BLaER1 (cell line): ENCODE measurements around the gene DDHD1.

ENCODE experiments used
- H3K27ac ChIP-seq: shearing (Covaris generic); formaldehyde crosslinking; 2 replicates; pipeline ENCODE4 v1.8.1; 2022
- H3K27me3 ChIP-seq: shearing (Covaris generic); formaldehyde crosslinking; 2 replicates; pipeline ENCODE4 v1.8.1; 2022
- H3K36me3 ChIP-seq: shearing (Covaris generic); formaldehyde crosslinking; 2 replicates; pipeline ENCODE4 v1.8.1; 2022
- H3K4me1 ChIP-seq: shearing (Covaris generic); formaldehyde crosslinking; 2 replicates; pipeline ENCODE4 v1.8.1; 2022
- H3K4me2 ChIP-seq: shearing (Covaris generic); formaldehyde crosslinking; 2 replicates; pipeline ENCODE4 v1.8.1; 2022
- H3K4me3 ChIP-seq: shearing (Covaris generic); formaldehyde crosslinking; 2 replicates; pipeline ENCODE4 v1.8.1; 2022
- H3K9ac ChIP-seq: shearing (Covaris generic); formaldehyde crosslinking; 2 replicates; pipeline ENCODE4 v1.8.1; 2022
- H3K9me3 ChIP-seq: shearing (Covaris generic); formaldehyde crosslinking; 2 replicates; pipeline ENCODE4 v1.8.1; 2022
- H4K20me1 ChIP-seq: shearing (Covaris generic); formaldehyde crosslinking; 2 replicates; pipeline ENCODE4 v1.8.1; 2022
- Cebpa-rat ChIP-seq: shearing (Covaris generic); IDR thresholded peaks from 2 replicates; pipeline ENCODE4 v1.8.1; 2022

Gene DDHD1

DNA sequence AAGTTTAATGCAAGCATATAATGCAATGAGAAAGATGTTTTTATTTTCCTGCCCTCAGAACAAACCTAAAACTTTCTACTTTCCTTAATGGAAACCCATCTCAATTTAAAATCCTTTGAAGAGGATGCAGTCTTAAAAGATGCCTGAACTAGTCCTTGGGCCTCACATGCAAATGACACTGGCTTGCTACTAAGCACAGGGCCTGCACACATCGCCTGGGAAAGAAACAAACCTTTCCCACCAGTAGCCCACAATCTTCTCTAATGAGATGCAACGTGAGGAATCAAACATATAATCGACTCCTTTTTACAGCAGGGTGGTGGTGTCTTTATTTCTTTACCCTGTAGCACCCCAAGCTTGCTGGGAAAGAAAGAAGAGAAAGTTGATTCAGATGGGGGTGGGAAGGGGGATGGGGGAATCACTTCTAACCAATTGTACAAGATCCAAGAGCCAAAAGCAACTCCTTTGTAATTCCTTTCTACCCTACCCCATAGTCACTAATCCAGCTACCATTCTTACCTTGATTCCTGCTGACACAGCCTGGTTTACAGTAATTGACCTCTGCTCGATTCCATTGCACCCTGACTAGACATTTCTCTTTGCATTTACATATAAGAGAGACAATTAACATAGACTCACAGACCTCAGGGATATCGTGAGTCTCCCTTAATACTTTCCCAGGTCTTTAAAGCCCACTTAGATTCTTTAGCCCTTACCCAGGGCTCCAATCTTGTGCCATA, 132.8 kb downstream of the DDHD1 start:
- Histone ChIP-seq H3K27me3 (no peaks in the 10 kb centered on the region), H4K20me1 (no peaks in the 10 kb centered on the region), H3K4me1 (no peaks in the 10 kb centered on the region), H3K4me3 (no peak overlapping the region), H3K4me2 (no peak overlapping the region), H3K36me3 (no peaks in the 10 kb centered on the region), H3K9me3 (peaks cover 8% of the 10 kb centered on the region; the same call in 1 of the 2 replicates), H3K9ac (no peak overlapping the region), H3K27ac (no peak overlapping the region)
- TF ChIP-seq Cebpa-rat: no peak

GRCh38 chr14:53019406-53019805, 133.7 kb downstream of the DDHD1 start:
- Histone ChIP-seq H3K27me3 (no peaks in the 10 kb centered on the region), H4K20me1 (no peaks in the 10 kb centered on the region), H3K4me3 (no peak overlapping the region), H3K9ac (no peak overlapping the region), H3K9me3 (peaks cover 8% of the 10 kb centered on the region; the same call in 1 of the 2 replicates), H3K27ac (no peak overlapping the region), H3K4me1 (no peaks in the 10 kb centered on the region), H3K36me3 (no peaks in the 10 kb centered on the region), H3K4me2 (no peak overlapping the region)
- no peak for TF ChIP-seq Cebpa-rat

DNA sequence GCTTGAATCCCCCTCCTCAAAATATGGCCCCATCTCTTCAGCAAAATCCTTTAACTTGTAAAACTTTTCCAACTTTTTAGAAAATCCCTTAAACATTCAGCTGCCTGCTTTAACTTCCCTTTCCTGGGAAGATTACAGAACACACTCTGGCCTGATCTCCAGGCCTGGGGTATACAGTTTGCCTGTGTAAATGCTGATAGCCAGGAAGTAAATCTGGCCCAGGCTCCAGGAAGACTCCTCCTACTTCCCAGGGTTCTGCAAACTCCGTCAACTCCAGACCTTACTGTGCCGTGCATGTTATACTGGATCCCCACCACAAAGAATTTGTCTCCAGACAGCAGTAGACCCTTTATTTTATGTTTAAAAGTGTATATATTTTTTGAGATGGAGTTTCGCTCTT, 135.3 kb downstream of the DDHD1 start:
- Histone ChIP-seq H3K36me3 (no peaks in the 10 kb centered on the region), H3K4me3 (no peak overlapping the region), H3K27me3 (no peaks in the 10 kb centered on the region), H3K4me1 (no peaks in the 10 kb centered on the region), H3K9me3 (peaks cover 8% of the 10 kb centered on the region; the same call in 1 of the 2 replicates), H4K20me1 (no peaks in the 10 kb centered on the region), H3K27ac (no peak overlapping the region), H3K9ac (no peak overlapping the region), H3K4me2 (no peak overlapping the region)
- TF ChIP-seq Cebpa-rat: no peak

GRCh38 chr14:53016919-53017318, 136.2 kb downstream of the DDHD1 start:
- H3K4me3 ChIP-seq: no peak overlapping the region
- no peaks in the 10 kb centered on the region for H3K4me1 ChIP-seq
- peaks cover 8% of the 10 kb centered on the region; the same call in 1 of the 2 replicates for H3K9me3 ChIP-seq
- H3K27ac ChIP-seq: no peak overlapping the region
- no peaks in the 10 kb centered on the region for H3K36me3 ChIP-seq
- TF ChIP-seq Cebpa-rat: no peak
- no peaks in the 10 kb centered on the region for H4K20me1 ChIP-seq
- no peak overlapping the region for H3K9ac ChIP-seq
- H3K4me2 ChIP-seq: no peak overlapping the region
- no peaks in the 10 kb centered on the region for H3K27me3 ChIP-seq

- Histone ChIP-seq H3K4me2 (no peak overlapping the region), H4K20me1 (no peaks in the 10 kb centered on the region), H3K27ac (no peak overlapping the region), H3K36me3 (no peaks in the 10 kb centered on the region), H3K4me1 (no peaks in the 10 kb centered on the region), H3K4me3 (no peak overlapping the region), H3K27me3 (no peaks in the 10 kb centered on the region), H3K9me3 (peaks cover 8% of the 10 kb centered on the region; the same call in 1 of the 2 replicates), H3K9ac (no peak overlapping the region)
- no peak for TF ChIP-seq Cebpa-rat
Observed at GRCh38 chr14:53016491-53016890, 136.6 kb downstream of the DDHD1 start.

DNA sequence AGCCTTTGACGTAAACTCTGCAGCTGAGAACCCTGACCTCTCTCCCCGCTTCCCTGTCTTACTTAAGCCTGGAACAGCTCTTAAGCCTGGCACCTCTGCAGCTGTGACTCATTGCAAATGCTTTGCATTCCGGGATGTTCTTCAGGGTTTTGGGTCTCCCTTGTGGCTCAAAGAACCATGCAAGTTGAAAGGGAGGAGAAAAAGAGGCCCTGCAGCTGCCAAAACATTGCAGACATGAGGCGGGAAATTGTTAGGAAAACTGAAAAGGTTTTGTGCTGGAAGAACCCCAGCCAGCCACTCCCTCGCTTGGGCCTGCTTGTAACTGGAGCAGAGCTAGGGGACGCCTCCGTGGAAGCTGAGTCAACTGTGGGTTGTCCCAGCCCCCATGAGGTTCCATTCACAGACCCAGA, 142.1 kb downstream of the DDHD1 start:
- Histone ChIP-seq H3K27me3 (no peaks in the 10 kb centered on the region), H4K20me1 (no peaks in the 10 kb centered on the region), H3K9me3 (peaks cover under 1% of the 10 kb centered on the region; the same call in 1 of the 2 replicates), H3K4me3 (no peak overlapping the region), H3K4me2 (no peak overlapping the region), H3K36me3 (no peaks in the 10 kb centered on the region), H3K9ac (no peak overlapping the region), H3K27ac (no peak overlapping the region), H3K4me1 (no peaks in the 10 kb centered on the region)
- no peak for TF ChIP-seq Cebpa-rat

DNA sequence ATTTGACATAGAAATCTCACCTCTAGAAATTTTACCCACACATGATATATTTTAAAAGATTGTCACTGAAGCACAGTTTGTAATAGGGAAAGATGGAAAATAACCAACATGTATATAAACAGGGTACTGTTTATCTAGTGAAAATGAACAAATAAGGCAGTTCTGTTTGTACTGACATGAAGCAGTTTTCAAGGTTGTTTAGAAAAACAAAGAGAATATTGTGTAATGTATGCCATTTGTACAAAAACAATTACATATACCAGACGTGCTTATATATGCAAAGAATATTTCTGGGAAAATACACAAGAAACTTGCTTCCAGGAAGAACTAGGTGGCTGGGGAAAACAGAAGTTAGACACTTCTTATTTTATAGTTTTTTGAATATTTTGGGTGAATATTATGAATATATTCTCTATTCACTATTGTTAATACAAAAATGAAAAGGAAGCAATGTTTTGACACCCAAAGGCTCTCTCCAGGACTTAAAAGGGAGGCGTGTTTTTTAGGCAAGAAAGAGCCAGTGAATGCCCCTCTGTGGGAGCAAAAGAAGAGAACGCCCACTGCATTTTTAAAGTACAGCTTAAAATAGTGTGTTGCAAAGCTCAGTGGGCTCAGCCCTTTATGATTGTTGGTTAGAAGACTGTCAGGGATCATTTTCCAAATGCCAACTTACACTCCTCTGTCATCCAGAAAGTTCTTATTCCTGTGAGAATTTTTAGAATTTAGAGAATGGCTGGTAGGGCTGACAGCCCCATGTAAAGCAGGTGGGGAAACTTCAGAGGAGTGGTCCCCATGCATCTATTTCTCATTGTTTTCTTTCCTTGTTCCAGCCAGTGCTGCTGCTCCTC, 142.7 kb downstream of the DDHD1 start:
- Histone ChIP-seq H3K9me3 (no peaks in the 10 kb centered on the region; the same call in 1 of the 2 replicates), H4K20me1 (no peaks in the 10 kb centered on the region), H3K9ac (no peak overlapping the region), H3K36me3 (no peaks in the 10 kb centered on the region), H3K4me3 (no peak overlapping the region), H3K4me2 (no peak overlapping the region), H3K4me1 (no peaks in the 10 kb centered on the region), H3K27ac (no peak overlapping the region), H3K27me3 (no peaks in the 10 kb centered on the region)
- TF ChIP-seq Cebpa-rat: no peak

DNA sequence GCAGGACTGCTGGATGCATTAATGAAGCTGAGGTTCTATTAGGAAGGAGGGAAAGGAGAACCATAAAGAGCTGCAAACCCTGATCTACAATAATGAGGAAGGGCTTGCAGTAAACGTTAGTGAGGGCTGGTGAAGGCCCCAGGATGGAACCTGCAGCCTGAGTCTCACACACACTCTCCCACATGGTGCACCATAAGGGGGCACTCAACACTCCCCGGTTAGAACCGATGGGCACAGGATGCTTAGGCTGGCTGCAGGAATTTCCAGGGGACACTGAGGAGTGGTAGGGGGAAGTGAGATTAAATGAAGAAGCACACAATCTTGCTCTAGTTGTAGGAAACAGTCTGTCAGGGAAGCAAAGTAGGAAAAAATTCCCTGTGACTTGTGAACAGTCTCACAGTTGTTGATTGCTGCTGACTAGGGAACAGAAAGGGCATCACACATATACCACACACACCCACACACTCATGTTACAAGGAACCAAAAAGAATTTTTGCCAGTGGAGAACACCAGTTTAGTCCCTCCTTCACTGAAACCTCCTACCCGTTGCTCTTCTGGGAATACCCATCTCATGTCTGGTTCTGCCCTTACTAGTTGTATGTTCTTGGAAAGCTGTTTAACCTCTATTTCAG, 146.1 kb downstream of the DDHD1 start:
- Histone ChIP-seq H3K9ac (no peak overlapping the region), H3K4me1 (no peaks in the 10 kb centered on the region), H3K27me3 (no peaks in the 10 kb centered on the region), H3K9me3 (no peaks in the 10 kb centered on the region), H3K4me3 (no peak overlapping the region), H4K20me1 (no peaks in the 10 kb centered on the region), H3K27ac (no peak overlapping the region), H3K4me2 (no peak overlapping the region), H3K36me3 (no peaks in the 10 kb centered on the region)
- no peak for TF ChIP-seq Cebpa-rat

DNA sequence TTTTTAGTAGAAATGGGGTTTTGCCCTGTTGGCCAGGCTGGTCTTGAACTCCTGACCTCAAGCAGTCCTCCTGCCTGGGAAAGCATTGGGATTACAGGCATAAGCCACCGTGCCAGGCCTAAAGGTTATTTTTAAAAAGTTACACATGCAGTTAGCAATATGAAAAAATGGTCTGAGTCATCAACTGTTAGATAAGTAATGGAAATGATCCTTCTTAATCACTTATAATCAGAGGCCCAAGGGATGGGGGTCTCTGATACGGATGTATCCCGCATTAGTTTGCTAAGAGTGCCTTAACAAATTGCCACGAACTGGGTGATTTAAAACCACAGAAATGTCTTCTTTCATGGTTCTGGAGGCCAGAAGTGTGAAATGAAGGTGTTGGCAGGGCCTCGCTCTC, 148.1 kb downstream of the DDHD1 start:
- no peak overlapping the region for H3K27ac ChIP-seq
- H3K36me3 ChIP-seq: no peaks in the 10 kb centered on the region
- no peak overlapping the region for H3K9ac ChIP-seq
- H4K20me1 ChIP-seq: no peaks in the 10 kb centered on the region
- H3K27me3 ChIP-seq: no peaks in the 10 kb centered on the region
- no peak overlapping the region for H3K4me3 ChIP-seq
- no peaks in the 10 kb centered on the region for H3K4me1 ChIP-seq
- no peak overlapping the region for H3K4me2 ChIP-seq
- no peak for TF ChIP-seq Cebpa-rat
- no peaks in the 10 kb centered on the region for H3K9me3 ChIP-seq

- no peak overlapping the region for H3K9ac ChIP-seq
- no peak overlapping the region for H3K27ac ChIP-seq
- H4K20me1 ChIP-seq: no peaks in the 10 kb centered on the region
- no peak overlapping the region for H3K4me3 ChIP-seq
- TF ChIP-seq Cebpa-rat: no peak
- H3K27me3 ChIP-seq: no peaks in the 10 kb centered on the region
- H3K4me1 ChIP-seq: no peaks in the 10 kb centered on the region
- H3K4me2 ChIP-seq: no peak overlapping the region
- no peaks in the 10 kb centered on the region for H3K9me3 ChIP-seq
- H3K36me3 ChIP-seq: no peaks in the 10 kb centered on the region
Observed at GRCh38 chr14:53003776-53004175, 149.3 kb downstream of the DDHD1 start.
